Gastrocnemius medialis (tissue), 4 donors: Measurements from ENCODE around the gene PCDHB9.
"Not testable (repeated sequence)": the region's sequence is repeated elsewhere in the genome, so short reads cannot be mapped to it uniquely, and the experiment has no call there.

Experiments
- CTCF ChIP-seq, 5 experiments: fragments of 450-650 bp in 3 of 5; fragments of 200-600 bp in 2 of 5; sonication (generic) in 2 of 5; IDR thresholded peaks in 4 of 5; conservative IDR thresholded peaks in 1 of 5; 1 replicate in 4 of 5; 2 replicates in 1 of 5; pipeline ENCODE4 v1.5.1; 2016 to 2019; ENCODE audit warnings: antibody characterized with exemption in 5 of 5, mild to moderate bottlenecking in 3 of 5, moderate library complexity in 3 of 5
- POLR2A ChIP-seq, 2 donors: fragments of 450-650 bp; IDR thresholded peaks; one replicate each; pipeline ENCODE4 v1.6.1; 2017; ENCODE audit warnings: antibody characterized with exemption in 2 of 2, mild to moderate bottlenecking in 2 of 2, moderate library complexity in 2 of 2

- TF ChIP-seq CTCF (IDR thresholded peaks at IDR 0.05 in 4 of 5, conservative IDR thresholded peaks at IDR 0.05 in 1 of 5); POLR2A (IDR thresholded peaks at IDR 0.05): not testable (repeated sequence)
Measured at GRCh38 chr5:141189131-141189530, 2.2 kb downstream of the PCDHB9 start.
